H1 (cell line): ENCODE results near the gene DRAP1. TPM values are rescaled to one million over a fixed set of nuclear protein-coding genes. Genes with fewer than 3 reads are reported as not detected.

Experiments
- CTCF ChIA-PET: fragments of 300-600 bp; sonication (Branson Sonifier 250); formaldehyde crosslinking; loops from one replicate; lab custom pipeline; 2021; ENCODE audit not compliant: partially characterized antibody; lab: Charles Lee
- POLR2A ChIA-PET: fragments of 300-600 bp; sonication (Branson Sonifier 250); formaldehyde crosslinking; loops from one replicate; lab custom pipeline; 2021; ENCODE audit warnings: inconsistent platforms; ENCODE audit not compliant: partially characterized antibody; lab: Charles Lee
- DNase-seq, 2 experiments: peaks; one replicate each; pipeline versions ENCODE4 v3.0.0 to v3.0.0-alpha.2; 2010 to 2022; ENCODE audit warnings: low spot score in 2 of 2, low read depth in 1 of 2, mixed read lengths in 1 of 2
- FAIRE-seq: peaks from 2 replicates; lab custom pipeline; 2011; peaks lifted over from hg19 to GRCh38; lab: Jason Lieb, UNC
- H2AFZ ChIP-seq: 2 replicates; pipeline ENCODE4 v1.8.1; 2012; ENCODE audit warnings: low read length, inconsistent platforms
- H2AK5ac ChIP-seq: 2 replicates; pipeline ENCODE4 v1.6.1; 2013; ENCODE audit warnings: low read depth, low read length
- H2BK120ac ChIP-seq: replicated peaks from 2 replicates; pipeline ENCODE3; 2013; ENCODE audit warnings: low read depth, low read length, inconsistent platforms
- H2BK12ac ChIP-seq: 2 replicates; pipeline ENCODE4 v1.6.1; 2013; ENCODE audit warnings: low read depth, low read length
- H2BK15ac ChIP-seq: 2 replicates; pipeline ENCODE4 v1.6.1; 2013; ENCODE audit warnings: low read length
- H2BK20ac ChIP-seq: 2 replicates; pipeline ENCODE4 v1.6.1; 2013; ENCODE audit warnings: low read length
- H2BK5ac ChIP-seq: 2 replicates; pipeline ENCODE4 v1.6.1; 2013; ENCODE audit warnings: low read depth, low read length
- H3K14ac ChIP-seq: 2 replicates; pipeline ENCODE4 v1.6.1; 2013; ENCODE audit warnings: inconsistent platforms; ENCODE audit not compliant: insufficient read length
- H3K18ac ChIP-seq: 2 replicates; pipeline ENCODE4 v1.6.1; 2013; ENCODE audit warnings: low read length; ENCODE audit errors: extremely low read depth
- H3K23ac ChIP-seq: 2 replicates; pipeline ENCODE4 v1.6.1; 2013; ENCODE audit warnings: inconsistent platforms; ENCODE audit not compliant: insufficient read length
- H3K23me2 ChIP-seq: 2 replicates; pipeline ENCODE4 v1.6.1; 2013; ENCODE audit warnings: low read depth, low read length
- H3K27ac ChIP-seq: 2 replicates; pipeline ENCODE4 v1.6.1; 2011; ENCODE audit warnings: low read depth, low read length, inconsistent platforms
- H3K27me3 ChIP-seq, 4 experiments: replicated peaks in 1 of 4; 1 replicate in 1 of 4; 2 replicates in 3 of 4; pipeline versions ENCODE4 v1.6.1 to v1.8.1; 2011 to 2013; ENCODE audit warnings: low read length in 3 of 4, mild to moderate bottlenecking in 3 of 4, inconsistent platforms in 2 of 4, mixed read lengths in 2 of 4, moderate library complexity in 1 of 4; ENCODE audit not compliant: control insufficient read depth in 3 of 4, insufficient read depth in 3 of 4; ENCODE audit errors: extremely low read depth in 1 of 4
- H3K36me3 ChIP-seq, 4 experiments: 2 replicates each; pipeline versions ENCODE4 v1.6.1 to v1.8.1; 2011 to 2013; ENCODE audit warnings: mild to moderate bottlenecking in 4 of 4, low read length in 3 of 4, moderate library complexity in 2 of 4, control low read depth in 1 of 4, inconsistent platforms in 1 of 4; ENCODE audit not compliant: insufficient read depth in 4 of 4, control insufficient read depth in 2 of 4
- H3K4ac ChIP-seq: replicated peaks from 2 replicates; pipeline ENCODE3; 2013; ENCODE audit warnings: low read length, low read depth, mixed read lengths, inconsistent platforms; ENCODE audit not compliant: insufficient read length
- H3K4me1 ChIP-seq, 4 experiments: replicated peaks in 1 of 4; 1 replicate in 1 of 4; 2 replicates in 3 of 4; pipeline versions ENCODE4 v1.6.1 to v1.8.1; 2011 to 2013; ENCODE audit warnings: low read length in 3 of 4, inconsistent platforms in 2 of 4, mixed read lengths in 1 of 4; ENCODE audit not compliant: insufficient read depth in 4 of 4, control insufficient read depth in 3 of 4
- H3K4me2 ChIP-seq, 2 experiments: 2 replicates each; pipeline versions ENCODE4 v1.6.1 to v1.8.1; 2011 to 2013; ENCODE audit warnings: low read depth in 2 of 2, low read length in 2 of 2, control low read depth in 1 of 2, inconsistent platforms in 1 of 2, mild to moderate bottlenecking in 1 of 2; ENCODE audit not compliant: insufficient read depth in 1 of 2
- H3K4me3 ChIP-seq, 4 experiments: fragments of 200-600, 300-600 bp in 1 of 4; sonication (generic), shearing (Covaris generic), sonication (Bioruptor Twin) in 1 of 4; 2 replicates each; pipeline versions ENCODE4 v1.5.1 to v1.8.1; 2011 to 2016; ENCODE audit warnings: low read length in 4 of 4, low read depth in 3 of 4, control low read depth in 2 of 4, inconsistent platforms in 2 of 4, mild to moderate bottlenecking in 2 of 4, mixed read lengths in 1 of 4, moderate library complexity in 1 of 4; ENCODE audit not compliant: insufficient read depth in 2 of 4; ENCODE audit errors: extremely low read depth in 1 of 4
- H3K56ac ChIP-seq: replicated peaks from 2 replicates; pipeline ENCODE3; 2013; ENCODE audit warnings: low read depth, mild to moderate bottlenecking, mixed read lengths, low read length, inconsistent platforms; ENCODE audit not compliant: insufficient read length
- H3K79me1 ChIP-seq: 2 replicates; pipeline ENCODE4 v1.6.1; 2013; ENCODE audit warnings: low read depth, low read length, control low read depth
- H3K79me2 ChIP-seq, 2 experiments: 2 replicates each; pipeline versions ENCODE4 v1.6.1 to v1.8.1; 2012 to 2013; ENCODE audit warnings: low read length in 2 of 2, mild to moderate bottlenecking in 2 of 2, inconsistent platforms in 1 of 2; ENCODE audit not compliant: insufficient read depth in 2 of 2, control insufficient read depth in 1 of 2
- H3K9ac ChIP-seq, 4 experiments: replicated peaks in 1 of 4; 1 replicate in 1 of 4; 2 replicates in 3 of 4; pipeline versions ENCODE4 v1.6.1 to v1.8.1; 2011 to 2013; ENCODE audit warnings: low read depth in 3 of 4, low read length in 3 of 4, control low read depth in 2 of 4, mild to moderate bottlenecking in 2 of 4, moderate library complexity in 2 of 4, inconsistent platforms in 1 of 4; ENCODE audit errors: extremely low read depth in 1 of 4
- H3K9me3 ChIP-seq, 2 experiments: 2 replicates each; pipeline versions ENCODE4 v1.6.1 to v1.8.1; 2012 to 2013; ENCODE audit warnings: mild to moderate bottlenecking in 2 of 2, moderate library complexity in 2 of 2, control low read depth in 1 of 2, inconsistent platforms in 1 of 2, low read depth in 1 of 2, low read length in 1 of 2, mixed read lengths in 1 of 2; ENCODE audit not compliant: insufficient read depth in 2 of 2
- H4K20me1 ChIP-seq, 2 experiments: replicated peaks in 1 of 2; 2 replicates each; pipeline versions ENCODE3 to v1.8.1; 2011 to 2013; ENCODE audit warnings: inconsistent platforms in 2 of 2, low read length in 2 of 2, mild to moderate bottlenecking in 1 of 2; ENCODE audit not compliant: insufficient read depth in 2 of 2, control insufficient read depth in 1 of 2
- H4K5ac ChIP-seq: 2 replicates; pipeline ENCODE4 v1.6.1; 2013; ENCODE audit warnings: low read length, low read depth, mixed read lengths, inconsistent platforms; ENCODE audit not compliant: insufficient read length
- H4K8ac ChIP-seq: 2 replicates; pipeline ENCODE4 v1.8.0; 2013; ENCODE audit warnings: mild to moderate bottlenecking, moderate library complexity, low read length, inconsistent platforms; ENCODE audit not compliant: insufficient read depth; ENCODE audit errors: extremely low read depth
- H4K91ac ChIP-seq: replicated peaks from 2 replicates; pipeline ENCODE3; 2013; ENCODE audit warnings: low read length, mixed read lengths, inconsistent platforms; ENCODE audit not compliant: insufficient read length
- BRCA1 ChIP-seq: IDR thresholded peaks from 2 replicates; pipeline ENCODE4 v1.6.1; 2012; ENCODE audit warnings: low read depth, low read length, improper control_type of control experiment
- CBX5 ChIP-seq: fragments of 300-800, 300-1000 bp; sonication (generic); IDR thresholded peaks from 2 replicates; pipeline ENCODE4 v1.7.1; 2016; ENCODE audit warnings: antibody characterized with exemption, low read length, low read depth
- CEBPB ChIP-seq: IDR thresholded peaks from 2 replicates; pipeline ENCODE4 v1.6.1; 2012; ENCODE audit warnings: low read depth, low read length
- CREB1 ChIP-seq: IDR thresholded peaks from 2 replicates; pipeline ENCODE4 v1.6.1; 2012; ENCODE audit warnings: inconsistent platforms
- E2F6 ChIP-seq: IDR thresholded peaks from 2 replicates; pipeline ENCODE4 v1.6.1; 2012; ENCODE audit warnings: inconsistent platforms
- HDAC6 ChIP-seq: IDR thresholded peaks from one replicate; pipeline ENCODE4 v1.7.1; 2012; ENCODE audit warnings: low read depth, mild to moderate bottlenecking, inconsistent platforms, low read length, moderate library complexity
- JUND ChIP-seq: IDR thresholded peaks from 2 replicates; pipeline ENCODE4 v1.6.1; 2011; ENCODE audit warnings: mild to moderate bottlenecking, improper control_type of control experiment, low read length
- KDM1A ChIP-seq: fragments of 200-600, 300-600 bp; sonication (generic); IDR thresholded peaks from 2 replicates; pipeline ENCODE4 v1.7.1; 2016; ENCODE audit warnings: mild to moderate bottlenecking, low read length, borderline replicate concordance
- KDM5A ChIP-seq: fragments of 200-600 bp; IDR thresholded peaks from 2 replicates; pipeline ENCODE4 v1.7.1; 2012; ENCODE audit warnings: mild to moderate bottlenecking, low read length, inconsistent platforms, mixed read lengths
- NRF1 ChIP-seq: IDR thresholded peaks from 2 replicates; pipeline ENCODE4 v1.6.1; 2011; ENCODE audit warnings: mild to moderate bottlenecking, low read depth, low read length, improper control_type of control experiment
- RFX5 ChIP-seq: IDR thresholded peaks from 2 replicates; pipeline ENCODE4 v1.6.1; 2011; ENCODE audit warnings: low read depth, low read length, improper control_type of control experiment, borderline replicate concordance
- RXRA ChIP-seq: IDR thresholded peaks from 2 replicates; pipeline ENCODE4 v1.6.1; 2011; ENCODE audit warnings: low read depth, mild to moderate bottlenecking, low read length, moderate library complexity; ENCODE audit not compliant: insufficient read depth
- SIRT6 ChIP-seq: IDR thresholded peaks from one replicate; pipeline ENCODE4 v1.7.1; 2012; ENCODE audit warnings: low read length, inconsistent platforms
- SP2 ChIP-seq: IDR thresholded peaks from 2 replicates; pipeline ENCODE4 v1.6.1; 2012; ENCODE audit warnings: mild to moderate bottlenecking, low read length, inconsistent platforms
- YY1 ChIP-seq: IDR thresholded peaks from 2 replicates; pipeline ENCODE4 v1.6.1; 2011; ENCODE audit warnings: low read depth, mild to moderate bottlenecking, low read length
- WGBS, 2 experiments: shearing (Covaris generic) in 1 of 2; methylation state at CpG; one replicate each; pipeline versions ENCODE4 v1.1.6 to v1.1.7; 2013 to 2015; ENCODE audit warnings: low lambda C conversion rate in 2 of 2, mixed read lengths in 2 of 2, inconsistent platforms in 1 of 2, low coverage in 1 of 2, missing lambda C conversion rate in 1 of 2; ENCODE audit not compliant: insufficient replicate concordance in 2 of 2, insufficient coverage in 1 of 2, insufficient read length in 1 of 2; ENCODE audit errors: extremely low coverage in 1 of 2, missing lambda C conversion rate in 1 of 2; 5-methylcytosine and 5-hydroxymethylcytosine counted together
- polyA plus RNA-seq, 7 experiments: library from polyadenylated mRNA; depleted of rRNA in 3 of 7; stranded (reverse) in 5 of 7; unstranded in 2 of 7; fragments of >200 nt in 5 of 7; fragments of 200-250 nt in 2 of 7; gene quantifications; 1 replicate in 5 of 7; 2 replicates in 1 of 7; 4 replicates in 1 of 7; pipeline versions ENCODE4 v1.2.1 to v1.2.3, GENCODE V29; 2011 to 2013; ENCODE audit warnings: missing spikeins in 2 of 7, mixed read lengths in 2 of 7
- total RNA-seq: library from RNA; stranded (reverse); fragmentation: NEBNext Ultra II Directional; extraction: Animal tissue kit (Norgen Biotek cat#: 25700); gene quantifications from 2 replicates; pipeline ENCODE4 v1.2.1, GENCODE V29; 2021

DRAP1 gene
- total and polyA plus RNA-seq, 2 of the 8 experiments (the other 6 are each of a cell fraction or from before 2014, with no cell fraction given): 62.5 to 98.7 TPM

- Histone ChIP-seq H3K9ac (no peak overlapping the region), H4K20me1 (no peaks in the 10 kb centered on the region), H3K23ac (no peak overlapping the region), H4K91ac (no peak overlapping the region), H3K4me2 (no peak overlapping the region), H3K79me1 (no peaks in the 10 kb centered on the region), H3K9me3 (no peaks in the 10 kb centered on the region), H2BK15ac (no peak overlapping the region), H3K27ac (no peak overlapping the region), H2AK5ac (no peak overlapping the region), H4K5ac (no peak overlapping the region), H3K36me3 (no peaks in the 10 kb centered on the region), H2AFZ (no peak overlapping the region), H3K18ac (no peak overlapping the region), H3K23me2 (0 out of 2 replicates have a peak, but pooled peaks cover 3% of the 10 kb centered on the region), H3K4me3 (no peak overlapping the region), H2BK20ac (no peak overlapping the region), H3K4me1 (peaks cover 3 to 19% (median 14%) of the 10 kb centered on the region in 4 experiments), H4K8ac (no peak overlapping the region), H2BK5ac (no peak overlapping the region), H2BK120ac (no peak overlapping the region), H3K27me3 (no peaks in the 10 kb centered on the region), H3K56ac (no peak overlapping the region), H2BK12ac (no peak overlapping the region), H3K14ac (no peak overlapping the region), H3K79me2 (no peaks in the 10 kb centered on the region), H3K4ac (no peak overlapping the region)
- DNase-seq (no peak), FAIRE-seq (no peak)
- POLR2A ChIA-PET: interaction anchor here (1.3 to 1.8 kb wide), 4 partner anchors 13 to 28 kb away, joined by 3 to 6 read pairs (median 4); no protein-coding TSS in a partner anchor
- CTCF ChIA-PET: interaction anchor here (0.6 to 3.4 kb wide), 5 partner anchors 10 to 105 kb away, joined by 3 to 18 read pairs (median 4); partner anchors contain the start of genes CCDC85B and FIBP
- WGBS, 2 experiments: 85% methylated on average over 9 of the region's 9 CpGs; no CpG with 5 or more reads in 1 of the 2 experiments
- TF ChIP-seq HDAC6 (no peak), NRF1 (no peak), CEBPB (no peak), E2F6 (no peak), BRCA1 (no peak), SP2 (no peak), KDM5A (no peak), CBX5 (no peak), CREB1 (no peak), RFX5 (no peak), YY1 (no peak), SIRT6 (no peak), KDM1A (no peak), RXRA (no peak), JUND (no peak)
These were observed 22.6 kb downstream of the DRAP1 start for GRCh38 chr11:65941720-65942310.
